Keratinocyte (primary cell): ENCODE data around the gene LEP. TPM values are rescaled to one million over a fixed set of nuclear protein-coding genes. Genes with fewer than 3 reads are reported as not detected.

Experiments used
- DNase-seq: peaks from one replicate; pipeline ENCODE4 v3.0.0-alpha.2; 2011; ENCODE audit warnings: low read depth, missing footprints, low spot score
- FAIRE-seq: peaks from 2 replicates; lab custom pipeline; 2011; peaks lifted over from hg19 to GRCh38; lab: Jason Lieb, UNC
- H2AFZ ChIP-seq: 2 replicates; pipeline ENCODE4 v1.6.0; 2012; ENCODE audit warnings: low read length, control low read depth, inconsistent platforms; ENCODE audit not compliant: control insufficient read depth
- H3K27ac ChIP-seq: 2 replicates; pipeline ENCODE4 v1.5.1; 2011; ENCODE audit warnings: low read length; ENCODE audit not compliant: control insufficient read depth, insufficient read depth
- H3K27me3 ChIP-seq: 3 replicates; pipeline ENCODE4 v1.6.0; 2011; ENCODE audit warnings: low read length; ENCODE audit not compliant: control insufficient read depth, insufficient read depth; ENCODE audit errors: extremely low read depth
- H3K36me3 ChIP-seq, 2 experiments: 2 replicates in 1 of 2; 3 replicates in 1 of 2; pipeline ENCODE4 v1.5.1; 2011; ENCODE audit warnings: low read length in 2 of 2, mild to moderate bottlenecking in 1 of 2; ENCODE audit not compliant: control insufficient read depth in 2 of 2, insufficient read depth in 2 of 2; ENCODE audit errors: extremely low read depth in 1 of 2
- H3K4me1 ChIP-seq: 3 replicates; pipeline ENCODE4 v1.5.1; 2011; ENCODE audit warnings: low read length; ENCODE audit not compliant: control insufficient read depth, insufficient read depth; ENCODE audit errors: extremely low read depth
- H3K4me2 ChIP-seq: 3 replicates; pipeline ENCODE4 v1.6.0; 2011; ENCODE audit warnings: low read depth, low read length; ENCODE audit not compliant: control insufficient read depth, insufficient read depth; ENCODE audit errors: extremely low read depth
- H3K4me3 ChIP-seq, 3 experiments: fragments of 200-600 bp in 1 of 3; sonication (generic) in 1 of 3; 2 replicates in 2 of 3; 3 replicates in 1 of 3; pipeline ENCODE4 v1.5.1; 2011 to 2016; ENCODE audit warnings: low read length in 3 of 3, mild to moderate bottlenecking in 3 of 3, control low read depth in 2 of 3, inconsistent platforms in 1 of 3, low read depth in 1 of 3, mixed read lengths in 1 of 3, mixed run types in 1 of 3, moderate library complexity in 1 of 3; ENCODE audit not compliant: control insufficient read depth in 2 of 3, insufficient read depth in 2 of 3; ENCODE audit errors: extremely low read depth in 1 of 3
- H3K79me2 ChIP-seq: 2 replicates; pipeline ENCODE4 v1.6.0; 2012; ENCODE audit warnings: low read length; ENCODE audit not compliant: control insufficient read depth, insufficient read depth
- H3K9ac ChIP-seq: 3 replicates; pipeline ENCODE4 v1.6.0; 2011; ENCODE audit warnings: low read length; ENCODE audit not compliant: control insufficient read depth, insufficient read depth; ENCODE audit errors: extremely low read depth
- H3K9me1 ChIP-seq: 3 replicates; pipeline ENCODE4 v1.6.0; 2011; ENCODE audit warnings: low read length; ENCODE audit not compliant: control insufficient read depth, insufficient read depth; ENCODE audit errors: extremely low read depth
- H3K9me3 ChIP-seq: 2 replicates; pipeline ENCODE4 v1.5.1; 2012; ENCODE audit warnings: low read depth, low read length; ENCODE audit not compliant: control insufficient read depth
- H4K20me1 ChIP-seq: 3 replicates; pipeline ENCODE4 v1.6.0; 2011; ENCODE audit warnings: low read length; ENCODE audit not compliant: control insufficient read depth, insufficient read depth; ENCODE audit errors: extremely low read depth
- CTCF ChIP-seq, 3 experiments: IDR thresholded peaks in 1 of 3; conservative IDR thresholded peaks in 1 of 3; optimal IDR thresholded peaks in 1 of 3; 2 replicates in 2 of 3; 3 replicates in 1 of 3; pipeline versions ENCODE3 to v1.5.1; 2011; ENCODE audit warnings: low read length in 3 of 3, mild to moderate bottlenecking in 3 of 3, moderate library complexity in 2 of 3, control low read depth in 1 of 3, inconsistent platforms in 1 of 3; ENCODE audit not compliant: insufficient read depth in 2 of 3; ENCODE audit errors: extremely low read depth in 1 of 3
- EZH2 ChIP-seq: IDR thresholded peaks from one replicate; pipeline ENCODE4 v1.6.1; 2012; ENCODE audit warnings: inconsistent platforms, mild to moderate bottlenecking, low read length, moderate library complexity
- dilution Hi-C: fragments of 300-500 bp; cut with MboI; formaldehyde crosslinking; loops from one replicate; pipeline ENCODE4 v1.7.0; 2020; ENCODE audit warnings: low sequenced_read_pairs; ENCODE audit not compliant: extremely low pct_ligation_motif_present
- polyA plus RNA-seq, 5 experiments: library from polyadenylated mRNA; depleted of rRNA in 3 of 5; stranded (reverse) in 3 of 5; stranded (forward) in 1 of 5; unstranded in 1 of 5; fragments of >200 nt; gene quantifications; 1 replicate in 1 of 5; 2 replicates in 3 of 5; 3 replicates in 1 of 5; pipeline versions ENCODE4 v1.2.1 to v1.2.3, GENCODE V29; 2011 to 2012; ENCODE audit warnings: missing spikeins in 2 of 5, low read depth in 1 of 5, low replicate concordance in 1 of 5

Gene LEP
- polyA plus RNA-seq, 1 donor (not counting 4 experiments of a cell fraction or from before 2014, with no cell fraction given), result 0.10 TPM

GRCh38 chr7:128302139-128302538, 61.1 kb downstream of the LEP start:
- dilution Hi-C loops, result no loop called here
- no peak overlapping the region for H2AFZ ChIP-seq
- FAIRE-seq (no peak), DNase-seq (no peak)
- no peaks in the 10 kb centered on the region for H3K27me3 ChIP-seq
- H4K20me1 ChIP-seq, result no peaks in the 10 kb centered on the region
- H3K4me1 ChIP-seq, result no peaks in the 10 kb centered on the region
- H3K79me2 ChIP-seq, result no peaks in the 10 kb centered on the region
- H3K27ac ChIP-seq, result no peak overlapping the region
- no peak overlapping the region for H3K9ac ChIP-seq
- peaks cover 13 to 14% of the 10 kb centered on the region in 2 experiments for H3K36me3 ChIP-seq
- no peaks in the 10 kb centered on the region for H3K9me1 ChIP-seq
- no peak overlapping the region for H3K4me2 ChIP-seq
- no peaks in the 10 kb centered on the region for H3K9me3 ChIP-seq
- TF ChIP-seq EZH2, result no peak
- no peak for TF ChIP-seq CTCF (optimal IDR thresholded peaks at IDR 0.05 in 1 of 3, IDR thresholded peaks at IDR 0.05 in 1 of 3, conservative IDR thresholded peaks at IDR 0.05 in 1 of 3; ENCODE audit: extremely low read depth in 1 of 3, insufficient read depth in 2 of 3, low read length in 3 of 3)
- no peak overlapping the region for H3K4me3 ChIP-seq

GRCh38 chr7:128303133-128303532, 62.1 kb downstream of the LEP start:
- Histone ChIP-seq H3K4me3 (no peak overlapping the region), H3K4me2 (no peak overlapping the region), H3K4me1 (no peaks in the 10 kb centered on the region), H3K79me2 (no peaks in the 10 kb centered on the region), H4K20me1 (no peaks in the 10 kb centered on the region), H3K9me3 (no peaks in the 10 kb centered on the region), H2AFZ (no peak overlapping the region), H3K27ac (no peak overlapping the region), H3K36me3 (peaks cover 16 to 22% of the 10 kb centered on the region in 2 experiments), H3K9me1 (no peaks in the 10 kb centered on the region), H3K9ac (no peak overlapping the region), H3K27me3 (no peaks in the 10 kb centered on the region)
- FAIRE-seq (no peak), DNase-seq (no peak)
- no peak for TF ChIP-seq CTCF (optimal IDR thresholded peaks at IDR 0.05 in 1 of 3, IDR thresholded peaks at IDR 0.05 in 1 of 3, conservative IDR thresholded peaks at IDR 0.05 in 1 of 3; ENCODE audit: extremely low read depth in 1 of 3, insufficient read depth in 2 of 3, low read length in 3 of 3)
- TF ChIP-seq EZH2, result no peak
- dilution Hi-C loops, result no loop called here
